Measurements from ENCODE around the gene NMUR2.

NMUR2 gene

GRCh38 chr5:152379331-152379730, 25.7 kb downstream of the NMUR2 start:
- H3K4me3 ChIP-seq (ENCODE audit: low read depth, low read length): no peak overlapping the region
- TF ChIP-seq POLR2A (IDR thresholded peaks at IDR 0.05; ENCODE audit: extremely low read depth, insufficient read length) (no peak), MAX (IDR thresholded peaks at IDR 0.05; ENCODE audit: low read depth, low read length) (no peak), CTCF (IDR thresholded peaks at IDR 0.05; ENCODE audit: low read depth, low read length) (no peak), MYC (IDR thresholded peaks at IDR 0.05; ENCODE audit: low read depth, low read length) (no peak)
- DNase-seq (ENCODE audit: low read depth): no peak

GRCh38 chr5:152378730-152379129, 26.3 kb downstream of the NMUR2 start:
- DNase-seq (ENCODE audit: low read depth): no peak
- TF ChIP-seq MYC (IDR thresholded peaks at IDR 0.05; ENCODE audit: low read depth, low read length): no peak
- no peak for TF ChIP-seq CTCF (IDR thresholded peaks at IDR 0.05; ENCODE audit: low read depth, low read length)
- no peak for TF ChIP-seq POLR2A (IDR thresholded peaks at IDR 0.05; ENCODE audit: extremely low read depth, insufficient read length)
- H3K4me3 ChIP-seq (ENCODE audit: low read depth, low read length): no peak overlapping the region

GRCh38 chr5:152376886-152377285, 28.2 kb downstream of the NMUR2 start:
- no peak for DNase-seq (ENCODE audit: low read depth)
- TF ChIP-seq MYC (IDR thresholded peaks at IDR 0.05; ENCODE audit: low read depth, low read length): no peak
- TF ChIP-seq MAX (IDR thresholded peaks at IDR 0.05; ENCODE audit: low read depth, low read length): no peak
- no peak for TF ChIP-seq CTCF (IDR thresholded peaks at IDR 0.05; ENCODE audit: low read depth, low read length)
- no peak for TF ChIP-seq POLR2A (IDR thresholded peaks at IDR 0.05; ENCODE audit: extremely low read depth, insufficient read length)

GRCh38 chr5:152374711-152375275, 30.3 kb downstream of the NMUR2 start:
- no peak overlapping the region for H3K4me3 ChIP-seq (ENCODE audit: low read depth, low read length)
- no peak for TF ChIP-seq POLR2A (IDR thresholded peaks at IDR 0.05; ENCODE audit: extremely low read depth, insufficient read length)
- no peak for TF ChIP-seq MYC (IDR thresholded peaks at IDR 0.05; ENCODE audit: low read depth, low read length)
- no peak for TF ChIP-seq MAX (IDR thresholded peaks at IDR 0.05; ENCODE audit: low read depth, low read length)
- no peak for TF ChIP-seq CTCF (IDR thresholded peaks at IDR 0.05; ENCODE audit: low read depth, low read length)
- DNase-seq (ENCODE audit: low read depth): no peak

More at GRCh38 chr5:152376886-152377285, 28.2 kb downstream of the NMUR2 start:
- no peak overlapping the region for H3K4me3 ChIP-seq (ENCODE audit: low read depth, low read length)

- peak; percentile 16 for DNase-seq (ENCODE audit: low read depth)
- no peak overlapping the region for H3K4me3 ChIP-seq (ENCODE audit: low read depth, low read length)
- TF ChIP-seq POLR2A (IDR thresholded peaks at IDR 0.05; ENCODE audit: extremely low read depth, insufficient read length) (no peak), MYC (IDR thresholded peaks at IDR 0.05; ENCODE audit: low read depth, low read length) (no peak), CTCF (IDR thresholded peaks at IDR 0.05; ENCODE audit: low read depth, low read length) (no peak), MAX (IDR thresholded peaks at IDR 0.05; ENCODE audit: low read depth, low read length) (no peak)
These were observed 32.2 kb downstream of the NMUR2 start for GRCh38 chr5:152372875-152373274.

GRCh38 chr5:152369298-152369697, 35.8 kb downstream of the NMUR2 start:
- no peak overlapping the region for H3K4me3 ChIP-seq (ENCODE audit: low read depth, low read length)
- TF ChIP-seq POLR2A (IDR thresholded peaks at IDR 0.05; ENCODE audit: extremely low read depth, insufficient read length) (no peak), CTCF (IDR thresholded peaks at IDR 0.05; ENCODE audit: low read depth, low read length) (no peak), MYC (IDR thresholded peaks at IDR 0.05; ENCODE audit: low read depth, low read length) (no peak), MAX (IDR thresholded peaks at IDR 0.05; ENCODE audit: low read depth, low read length) (no peak)
- no peak for DNase-seq (ENCODE audit: low read depth)

Data from NB4 (cell line).